ENCODE results near the gene SELENOS.

Gene SELENOS

GRCh38 chr15:101318147-101318819, 41.0 kb upstream of the SELENOS start:
- Histone ChIP-seq H3K36me3 (ENCODE audit: insufficient read depth, low read length) (no peaks in the 10 kb centered on the region), H3K9me3 (ENCODE audit: low read length) (no peaks in the 10 kb centered on the region), H3K9ac (ENCODE audit: low read length) (no peak overlapping the region), H3K4me1 (ENCODE audit: insufficient read depth, low read length) (no peaks in the 10 kb centered on the region), H3K4me3 (ENCODE audit: low read depth in 1 of 2, low read length in 2 of 2) (no peak overlapping the region), H3K27me3 (ENCODE audit: control insufficient read depth in 1 of 2, insufficient read depth in 2 of 2, low read length in 2 of 2) (peaks cover 0 to 11% of the 10 kb centered on the region in 2 donors), H3K27ac (ENCODE audit: low read depth, low read length) (no peak overlapping the region)

GRCh38 chr15:101317336-101317872, 40.1 kb upstream of the SELENOS start:
- no peaks in the 10 kb centered on the region for H3K36me3 ChIP-seq (ENCODE audit: insufficient read depth, low read length)

GRCh38 chr15:101316529-101316928, 39.2 kb upstream of the SELENOS start:
- H3K27ac ChIP-seq (ENCODE audit: low read depth, low read length), result no peak overlapping the region
- no peak overlapping the region for H3K9ac ChIP-seq (ENCODE audit: low read length)
- no peaks in the 10 kb centered on the region for H3K9me3 ChIP-seq (ENCODE audit: low read length)
- no peaks in the 10 kb centered on the region for H3K36me3 ChIP-seq (ENCODE audit: insufficient read depth, low read length)
- no peak overlapping the region for H3K4me3 ChIP-seq (ENCODE audit: low read depth in 1 of 2, low read length in 2 of 2)
- no peaks in the 10 kb centered on the region for H3K4me1 ChIP-seq (ENCODE audit: insufficient read depth, low read length)
- H3K27me3 ChIP-seq (ENCODE audit: control insufficient read depth in 1 of 2, insufficient read depth in 2 of 2, low read length in 2 of 2), result peaks cover 0 to 11% of the 10 kb centered on the region in 2 donors

More at GRCh38 chr15:101317336-101317872, 40.1 kb upstream of the SELENOS start:
- no peak overlapping the region for H3K4me3 ChIP-seq (ENCODE audit: low read depth in 1 of 2, low read length in 2 of 2)
- no peak overlapping the region for H3K27ac ChIP-seq (ENCODE audit: low read depth, low read length)
- no peaks in the 10 kb centered on the region for H3K4me1 ChIP-seq (ENCODE audit: insufficient read depth, low read length)
- H3K27me3 ChIP-seq (ENCODE audit: control insufficient read depth in 1 of 2, insufficient read depth in 2 of 2, low read length in 2 of 2), result peaks cover 0 to 11% of the 10 kb centered on the region in 2 donors
- H3K9ac ChIP-seq (ENCODE audit: low read length), result no peak overlapping the region
- H3K9me3 ChIP-seq (ENCODE audit: low read length), result no peaks in the 10 kb centered on the region

DNA sequence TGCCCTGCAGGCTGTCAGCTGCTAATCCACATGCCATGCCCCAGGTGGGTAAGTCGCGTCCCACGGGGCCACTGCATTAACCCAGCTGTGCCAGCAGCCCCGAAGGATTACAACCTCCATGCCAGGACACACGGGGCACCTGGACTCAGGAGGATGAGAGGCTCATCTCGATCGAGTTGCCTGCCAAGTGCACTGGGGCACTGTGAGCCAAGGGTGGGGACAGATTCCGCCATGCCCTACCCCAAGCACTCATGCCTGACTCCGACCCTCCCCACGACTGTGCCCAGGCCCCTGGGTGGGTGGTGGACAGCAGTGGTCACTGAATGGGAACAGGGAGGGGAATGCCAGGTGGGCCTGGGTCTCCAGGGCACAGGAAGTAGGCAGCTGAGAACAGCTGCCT, 38.5 kb upstream of the SELENOS start:
- Histone ChIP-seq H3K27ac (ENCODE audit: low read depth, low read length) (no peak overlapping the region), H3K9ac (ENCODE audit: low read length) (no peak overlapping the region), H3K9me3 (ENCODE audit: low read length) (no peaks in the 10 kb centered on the region), H3K4me1 (ENCODE audit: insufficient read depth, low read length) (no peaks in the 10 kb centered on the region), H3K36me3 (ENCODE audit: insufficient read depth, low read length) (no peaks in the 10 kb centered on the region), H3K27me3 (ENCODE audit: control insufficient read depth in 1 of 2, insufficient read depth in 2 of 2, low read length in 2 of 2) (peaks cover 0 to 6% of the 10 kb centered on the region in 2 donors), H3K4me3 (ENCODE audit: low read depth in 1 of 2, low read length in 2 of 2) (no peak overlapping the region)

- Histone ChIP-seq H3K36me3 (ENCODE audit: insufficient read depth, low read length) (no peaks in the 10 kb centered on the region), H3K4me1 (ENCODE audit: insufficient read depth, low read length) (no peaks in the 10 kb centered on the region), H3K4me3 (ENCODE audit: low read depth in 1 of 2, low read length in 2 of 2) (no peak overlapping the region), H3K9me3 (ENCODE audit: low read length) (no peaks in the 10 kb centered on the region), H3K9ac (ENCODE audit: low read length) (no peak overlapping the region), H3K27me3 (ENCODE audit: control insufficient read depth in 1 of 2, insufficient read depth in 2 of 2, low read length in 2 of 2) (no peaks in the 10 kb centered on the region), H3K27ac (ENCODE audit: low read depth, low read length) (no peak overlapping the region)
Observed at GRCh38 chr15:101314336-101315125, 37.2 kb upstream of the SELENOS start.

DNA sequence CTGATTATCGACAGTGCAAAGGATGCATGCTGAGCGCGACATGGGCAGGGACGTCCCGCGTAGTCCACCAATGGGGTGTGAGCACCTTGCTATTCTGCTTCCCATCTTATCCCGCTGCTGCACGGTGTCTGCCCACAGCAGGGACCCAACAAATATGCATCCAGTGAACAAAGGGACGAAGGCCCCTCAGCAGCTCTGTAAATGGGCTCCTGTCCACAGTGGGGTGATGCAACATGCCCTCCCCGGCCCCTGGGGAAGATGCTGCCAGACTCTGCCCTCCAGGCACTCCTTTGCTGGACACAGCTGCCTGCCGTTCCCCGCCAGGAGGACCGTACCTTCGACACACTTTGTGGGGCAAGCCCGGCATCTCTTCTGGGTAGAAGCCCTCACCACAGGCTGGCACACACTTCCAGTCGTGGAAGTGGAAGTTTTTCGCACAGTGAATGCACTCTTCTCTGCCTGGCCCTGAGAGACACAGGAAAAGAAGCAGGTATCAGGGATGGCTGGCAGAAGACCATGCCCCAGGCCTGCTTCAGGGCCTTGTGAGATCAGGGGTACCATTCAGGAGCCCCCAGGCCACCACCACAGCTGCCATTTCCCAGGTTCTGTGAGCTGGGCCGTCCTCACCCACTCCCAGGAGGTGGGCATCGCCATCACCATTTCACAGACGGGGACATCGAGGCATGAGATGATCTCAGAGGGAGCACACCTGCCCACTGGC, 35.9 kb upstream of the SELENOS start:
- H3K4me3 ChIP-seq (ENCODE audit: low read depth in 1 of 2, low read length in 2 of 2), result no peak overlapping the region
- H3K27me3 ChIP-seq (ENCODE audit: control insufficient read depth in 1 of 2, insufficient read depth in 2 of 2, low read length in 2 of 2), result no peaks in the 10 kb centered on the region
- no peak overlapping the region for H3K9ac ChIP-seq (ENCODE audit: low read length)
- H3K27ac ChIP-seq (ENCODE audit: low read depth, low read length), result no peak overlapping the region
- no peaks in the 10 kb centered on the region for H3K9me3 ChIP-seq (ENCODE audit: low read length)
- H3K36me3 ChIP-seq (ENCODE audit: insufficient read depth, low read length), result no peaks in the 10 kb centered on the region
- no peaks in the 10 kb centered on the region for H3K4me1 ChIP-seq (ENCODE audit: insufficient read depth, low read length)

GRCh38 chr15:101310508-101310907, 33.2 kb upstream of the SELENOS start:
- no peak overlapping the region for H3K27ac ChIP-seq (ENCODE audit: low read depth, low read length)
- H3K36me3 ChIP-seq (ENCODE audit: insufficient read depth, low read length), result no peaks in the 10 kb centered on the region
- H3K4me1 ChIP-seq (ENCODE audit: insufficient read depth, low read length), result no peaks in the 10 kb centered on the region
- H3K9ac ChIP-seq (ENCODE audit: low read length), result no peak overlapping the region
- no peak overlapping the region for H3K4me3 ChIP-seq (ENCODE audit: low read depth in 1 of 2, low read length in 2 of 2)
- H3K27me3 ChIP-seq (ENCODE audit: control insufficient read depth in 1 of 2, insufficient read depth in 2 of 2, low read length in 2 of 2), result no peaks in the 10 kb centered on the region
- H3K9me3 ChIP-seq (ENCODE audit: low read length), result no peaks in the 10 kb centered on the region

- H3K27me3 ChIP-seq (ENCODE audit: control insufficient read depth in 1 of 2, insufficient read depth in 2 of 2, low read length in 2 of 2), result no peaks in the 10 kb centered on the region
- H3K27ac ChIP-seq (ENCODE audit: low read depth, low read length), result no peak overlapping the region
- no peak overlapping the region for H3K9ac ChIP-seq (ENCODE audit: low read length)
- no peak overlapping the region for H3K4me3 ChIP-seq (ENCODE audit: low read depth in 1 of 2, low read length in 2 of 2)
- no peaks in the 10 kb centered on the region for H3K4me1 ChIP-seq (ENCODE audit: insufficient read depth, low read length)
- no peaks in the 10 kb centered on the region for H3K9me3 ChIP-seq (ENCODE audit: low read length)
- H3K36me3 ChIP-seq (ENCODE audit: insufficient read depth, low read length), result no peaks in the 10 kb centered on the region
Observed at GRCh38 chr15:101310161-101310480, 32.8 kb upstream of the SELENOS start.

GRCh38 chr15:101309436-101310160, 32.3 kb upstream of the SELENOS start:
- no peak overlapping the region for H3K4me3 ChIP-seq (ENCODE audit: low read depth in 1 of 2, low read length in 2 of 2)
- H3K9ac ChIP-seq (ENCODE audit: low read length), result no peak overlapping the region
- no peaks in the 10 kb centered on the region for H3K9me3 ChIP-seq (ENCODE audit: low read length)
- no peaks in the 10 kb centered on the region for H3K36me3 ChIP-seq (ENCODE audit: insufficient read depth, low read length)
- no peaks in the 10 kb centered on the region for H3K27me3 ChIP-seq (ENCODE audit: control insufficient read depth in 1 of 2, insufficient read depth in 2 of 2, low read length in 2 of 2)
- H3K4me1 ChIP-seq (ENCODE audit: insufficient read depth, low read length), result no peaks in the 10 kb centered on the region
- H3K27ac ChIP-seq (ENCODE audit: low read depth, low read length), result no peak overlapping the region

GRCh38 chr15:101308604-101309435, 31.5 kb upstream of the SELENOS start:
- H3K36me3 ChIP-seq (ENCODE audit: insufficient read depth, low read length), result no peaks in the 10 kb centered on the region
- H3K4me3 ChIP-seq (ENCODE audit: low read depth in 1 of 2, low read length in 2 of 2), result no peak overlapping the region
- no peak overlapping the region for H3K27ac ChIP-seq (ENCODE audit: low read depth, low read length)
- no peaks in the 10 kb centered on the region for H3K9me3 ChIP-seq (ENCODE audit: low read length)
- no peaks in the 10 kb centered on the region for H3K4me1 ChIP-seq (ENCODE audit: insufficient read depth, low read length)
- H3K27me3 ChIP-seq (ENCODE audit: control insufficient read depth in 1 of 2, insufficient read depth in 2 of 2, low read length in 2 of 2), result no peaks in the 10 kb centered on the region
- no peak overlapping the region for H3K9ac ChIP-seq (ENCODE audit: low read length)

Data from muscle layer of colon (tissue), 2 donors.